HG02759 (cell line): ENCODE results near the gene ERF.

Experiments
- ATAC-seq: cut with Tn5 transposase; IDR thresholded peaks from one replicate; pipeline ENCODE4 v1.9.1; 2021; ENCODE audit warnings: mild to moderate bottlenecking, moderate library complexity; ENCODE audit not compliant: unreplicated experiment

ERF gene

DNA sequence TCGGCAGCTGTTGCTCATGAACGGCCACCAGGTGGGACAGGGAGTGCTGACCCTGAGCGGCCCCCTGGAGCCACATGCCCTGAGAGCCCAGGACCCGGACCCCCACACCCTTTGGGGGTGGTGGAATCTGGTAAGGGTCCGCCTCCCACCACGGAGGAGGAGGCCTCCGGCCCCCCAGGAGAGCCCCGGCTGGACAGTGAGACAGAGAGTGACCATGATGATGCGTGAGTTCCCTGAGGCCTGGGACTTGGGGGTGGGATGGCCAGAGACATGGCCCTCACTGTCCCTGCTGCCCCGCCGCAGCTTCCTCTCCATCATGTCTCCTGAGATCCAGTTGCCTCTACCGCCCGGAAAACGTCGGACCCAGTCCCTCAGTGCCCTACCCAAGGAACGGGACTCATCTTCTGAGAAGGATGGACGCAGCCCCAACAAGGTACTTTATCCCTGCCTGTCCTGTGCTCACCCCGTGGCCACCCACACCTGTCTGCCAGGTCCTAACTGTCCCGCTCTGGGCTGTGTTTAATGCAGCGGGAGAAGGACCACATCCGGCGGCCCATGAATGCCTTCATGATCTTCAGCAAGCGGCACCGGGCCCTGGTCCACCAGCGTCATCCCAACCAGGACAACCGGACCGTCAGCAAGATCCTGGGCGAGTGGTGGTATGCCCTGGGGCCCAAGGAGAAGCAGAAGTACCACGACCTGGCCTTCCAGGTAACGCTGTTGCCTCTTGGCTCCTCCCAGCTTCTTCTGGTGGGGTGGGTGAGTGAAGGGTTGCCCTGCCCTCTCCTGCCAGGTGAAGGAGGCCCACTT, 32.3 kb upstream of the ERF start:
- ATAC-seq: no peak

DNA sequence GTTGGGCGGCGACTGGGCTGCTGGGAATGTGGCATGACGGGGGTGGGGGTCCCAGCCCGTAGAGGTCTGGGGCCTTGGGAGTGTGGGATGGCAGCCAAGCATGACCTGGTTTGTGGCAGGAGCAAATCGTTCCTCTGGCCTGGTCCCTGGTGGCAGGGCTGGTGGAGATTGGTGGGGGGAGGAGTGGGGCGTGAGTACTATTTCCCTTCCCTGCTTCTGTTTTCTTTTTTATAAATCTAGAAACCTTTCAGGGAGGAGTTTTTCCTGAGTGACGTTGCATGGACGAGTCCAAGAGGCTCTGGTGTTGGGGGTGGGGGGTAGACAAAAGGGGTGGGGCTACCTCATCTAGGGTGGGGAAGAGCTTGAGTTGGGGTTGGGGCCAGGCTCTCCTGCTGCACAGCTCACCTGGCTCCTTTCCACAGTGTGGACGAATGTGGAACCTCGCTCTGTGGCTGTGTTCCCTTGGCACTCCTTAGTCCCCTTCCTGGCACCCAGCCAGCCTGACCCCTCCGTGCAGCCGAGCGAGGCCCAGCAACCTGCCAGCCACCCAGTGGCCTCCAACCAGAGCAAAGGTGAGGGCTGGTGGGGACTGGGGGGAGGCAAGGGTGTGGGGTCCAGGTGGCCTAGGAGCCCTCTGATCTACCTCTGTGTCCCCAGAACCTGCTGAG, 31.6 kb upstream of the ERF start:
- ATAC-seq: no peak

DNA sequence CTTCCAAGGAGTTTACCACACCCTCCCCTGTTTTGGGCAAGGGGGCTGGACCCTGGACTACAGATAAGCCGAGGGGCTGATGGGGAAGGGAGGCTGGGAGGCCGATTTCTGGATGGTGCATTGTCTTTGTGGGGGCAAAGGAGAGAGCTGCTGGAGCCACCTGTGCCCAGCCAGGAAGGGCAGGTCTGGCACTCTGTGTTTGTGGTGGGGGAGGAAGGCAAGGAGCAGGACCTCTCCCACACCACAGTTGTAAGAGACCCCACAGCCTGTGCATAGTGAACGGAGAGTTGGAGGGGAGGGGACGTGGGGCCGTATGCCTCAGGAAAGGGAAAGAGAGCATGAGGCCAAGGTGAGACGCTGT, 31.0 kb upstream of the ERF start:
- ATAC-seq: no peak

DNA sequence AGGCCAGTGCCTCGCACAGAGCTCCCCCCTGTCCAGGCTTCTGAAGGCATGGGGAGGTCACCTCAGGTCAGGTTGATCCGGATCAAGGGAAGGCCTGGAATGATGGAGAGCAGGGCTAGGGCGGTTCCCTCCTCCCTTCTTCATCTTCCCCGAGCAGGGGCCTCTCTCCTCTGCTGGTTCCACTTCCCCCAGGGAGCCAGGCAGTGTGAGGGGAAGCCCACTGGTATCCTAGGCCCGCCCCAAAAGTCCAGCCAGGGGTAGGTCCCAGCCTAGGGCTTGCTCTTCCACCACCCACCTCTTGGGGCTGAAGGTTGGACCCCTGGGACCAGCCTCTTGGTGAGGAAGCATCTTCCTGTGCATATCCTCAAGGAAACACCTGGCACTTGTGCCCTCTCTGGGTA, 30.6 kb upstream of the ERF start:
- no peak for ATAC-seq

DNA sequence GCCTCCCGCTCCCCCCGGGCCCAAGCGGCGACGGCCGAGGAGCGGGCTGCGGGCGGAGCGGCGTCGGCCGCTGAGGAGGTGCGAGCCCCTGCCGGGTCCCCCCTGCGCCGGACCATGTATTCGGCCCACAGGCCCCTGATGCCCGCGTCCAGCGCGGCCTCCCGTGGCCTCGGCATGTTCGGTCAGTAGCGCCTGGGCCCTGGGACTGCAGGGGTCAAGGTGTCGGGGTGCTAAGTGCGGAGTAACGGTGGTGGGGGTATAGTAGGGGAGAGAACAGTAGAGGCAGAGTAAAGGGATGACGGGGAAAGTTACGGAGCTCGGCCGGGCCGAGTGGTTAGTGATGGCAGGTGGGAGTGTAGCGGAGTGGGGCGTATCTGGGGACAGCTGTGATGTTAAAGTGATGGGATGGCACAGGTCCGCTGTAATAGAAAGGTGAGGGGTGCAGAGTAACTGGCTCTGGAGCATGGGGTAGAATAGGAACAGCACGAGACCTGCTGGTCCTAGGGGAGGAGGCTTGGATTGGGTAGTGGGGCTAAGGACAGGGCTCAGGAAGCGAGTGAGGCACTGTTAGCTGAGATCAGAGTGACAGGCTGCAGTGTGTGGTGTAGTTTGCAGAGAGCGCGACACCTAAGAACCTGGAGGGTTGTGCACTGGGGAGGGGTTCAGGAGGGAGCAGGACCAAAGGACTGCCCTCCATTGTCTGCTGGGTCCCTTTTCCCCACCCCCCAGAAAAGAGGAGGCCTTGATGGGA, 29.8 kb upstream of the ERF start:
- no peak for ATAC-seq

DNA sequence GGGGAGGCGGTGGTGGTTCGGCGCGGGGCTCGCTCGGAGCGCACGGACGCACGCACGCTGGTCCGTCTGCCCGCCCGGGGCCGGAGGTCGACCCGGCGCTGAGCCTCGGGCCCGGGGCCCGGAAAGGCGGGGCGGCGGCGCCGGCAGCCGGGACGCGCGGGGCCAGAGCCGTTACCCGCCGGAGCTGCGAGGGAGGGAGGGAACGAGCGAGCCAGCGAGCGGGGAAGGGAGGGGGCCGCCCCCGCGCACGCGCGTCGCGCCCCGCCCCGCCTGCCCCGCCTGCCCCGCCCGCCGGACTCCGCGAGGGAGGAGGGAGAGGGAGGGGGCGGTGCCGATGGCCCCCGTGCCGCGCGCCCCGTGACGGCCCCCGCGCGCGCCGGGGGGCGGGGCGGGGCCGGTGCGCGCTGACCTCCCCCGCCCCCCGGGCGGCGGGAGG, 29.2 kb upstream of the ERF start:
- ATAC-seq: peak; percentile 43

DNA sequence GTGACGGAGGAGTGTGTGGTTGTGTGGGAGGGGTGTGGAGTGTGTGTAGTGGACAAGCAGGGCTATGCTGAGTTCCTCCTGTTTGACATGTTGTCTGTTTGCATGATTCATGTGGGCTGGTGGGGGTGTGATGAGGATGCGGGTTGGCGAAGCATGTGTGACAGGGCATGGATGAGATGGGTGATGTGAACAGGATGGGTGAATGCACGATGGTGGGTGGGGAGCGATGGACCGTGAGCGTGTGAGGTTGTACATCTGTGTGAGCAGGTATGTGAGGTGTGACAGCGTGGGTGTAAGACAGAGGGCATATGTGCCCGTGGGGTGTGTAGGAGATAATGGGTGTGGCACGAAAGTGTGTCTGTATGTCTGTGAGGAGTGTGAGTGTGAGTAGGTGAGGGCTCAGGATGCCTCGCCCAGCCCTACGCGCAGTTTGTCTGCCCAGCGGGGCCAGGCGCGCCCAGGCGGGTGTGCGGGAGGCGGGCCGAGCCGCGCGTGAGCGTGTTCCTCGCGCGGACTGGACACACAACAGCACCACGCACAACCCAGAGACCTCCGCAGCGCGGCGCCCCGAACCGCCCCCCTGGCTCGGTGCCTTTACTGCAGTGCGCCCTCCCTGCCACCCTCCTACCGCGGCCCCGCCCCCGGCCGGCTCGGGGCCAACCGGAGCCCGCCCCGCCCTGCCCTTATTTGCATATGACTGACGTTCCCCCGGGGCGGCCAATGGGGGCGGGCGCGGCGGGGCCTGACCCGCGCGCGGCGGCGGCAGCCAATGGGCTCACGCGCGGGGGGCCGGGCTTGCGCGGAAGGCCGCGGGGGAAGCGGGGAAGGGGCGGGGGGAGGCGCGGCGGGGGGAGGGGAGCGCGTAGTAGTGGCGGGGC, 28.5 kb upstream of the ERF start:
- ATAC-seq: peak; percentile 50

DNA sequence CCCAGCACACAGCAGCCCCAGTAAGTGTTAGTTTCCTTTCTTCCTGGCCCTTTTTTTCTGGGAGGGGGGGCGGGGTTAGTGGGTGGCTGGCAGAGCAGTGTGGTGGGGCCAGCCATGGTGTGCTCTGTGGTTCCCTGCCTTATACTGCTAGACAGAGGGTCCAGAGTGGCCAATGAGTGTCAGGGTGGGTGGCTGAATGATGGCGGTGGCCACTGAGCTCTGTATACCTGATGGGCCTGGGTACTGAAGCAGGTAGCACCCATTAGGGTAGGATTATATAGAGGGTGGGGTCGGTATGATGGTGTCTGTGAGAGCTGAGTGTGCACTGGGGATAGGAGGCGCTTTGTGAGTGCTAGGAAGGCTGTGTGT, 27.9 kb upstream of the ERF start:
- ATAC-seq: no peak

DNA sequence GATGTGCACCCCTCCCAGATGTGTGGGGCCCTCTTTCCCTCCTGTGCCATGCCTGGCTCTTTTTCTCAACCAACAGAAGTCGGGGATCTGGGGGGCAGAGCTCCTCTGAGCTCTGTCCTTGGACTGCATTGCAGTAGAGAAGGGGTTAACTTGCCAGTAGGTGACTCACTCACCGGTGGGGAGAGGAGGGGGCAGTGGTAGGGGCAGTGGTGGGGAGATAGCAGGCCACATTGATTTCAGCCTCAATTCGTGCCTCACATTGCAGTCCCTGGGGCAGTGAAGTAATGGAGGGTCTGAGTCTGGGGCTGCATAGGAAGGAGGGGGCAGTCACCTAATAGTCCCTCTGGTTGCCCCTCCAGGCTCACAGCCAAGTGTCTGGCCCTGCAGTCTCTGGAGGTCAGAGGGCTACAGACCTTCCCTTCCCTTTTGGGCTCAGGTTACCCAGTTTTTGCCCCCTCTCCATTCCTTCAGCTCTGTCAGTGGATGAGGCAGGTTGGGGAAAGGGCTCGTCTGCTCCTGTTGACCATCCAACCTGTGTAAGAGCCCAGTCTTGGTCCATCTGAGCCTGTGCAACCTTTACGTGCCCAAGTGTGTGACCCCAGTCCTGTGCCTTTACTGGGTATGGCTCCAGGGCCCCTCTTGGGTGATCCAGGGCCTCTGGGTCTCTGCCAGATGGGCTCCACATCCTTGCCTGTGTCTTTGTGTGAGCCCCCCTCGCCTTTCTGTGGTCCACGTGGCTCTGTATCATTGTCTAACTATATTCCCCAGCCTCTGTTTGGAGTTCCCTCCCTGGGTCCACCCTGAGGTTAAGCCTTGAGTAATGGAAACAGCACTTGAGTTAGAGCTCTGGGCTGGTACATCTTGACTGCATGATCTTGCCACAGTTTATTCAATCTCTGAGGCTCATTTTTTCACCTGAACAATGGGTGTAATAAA, 27.2 kb upstream of the ERF start:
- ATAC-seq: no peak

DNA sequence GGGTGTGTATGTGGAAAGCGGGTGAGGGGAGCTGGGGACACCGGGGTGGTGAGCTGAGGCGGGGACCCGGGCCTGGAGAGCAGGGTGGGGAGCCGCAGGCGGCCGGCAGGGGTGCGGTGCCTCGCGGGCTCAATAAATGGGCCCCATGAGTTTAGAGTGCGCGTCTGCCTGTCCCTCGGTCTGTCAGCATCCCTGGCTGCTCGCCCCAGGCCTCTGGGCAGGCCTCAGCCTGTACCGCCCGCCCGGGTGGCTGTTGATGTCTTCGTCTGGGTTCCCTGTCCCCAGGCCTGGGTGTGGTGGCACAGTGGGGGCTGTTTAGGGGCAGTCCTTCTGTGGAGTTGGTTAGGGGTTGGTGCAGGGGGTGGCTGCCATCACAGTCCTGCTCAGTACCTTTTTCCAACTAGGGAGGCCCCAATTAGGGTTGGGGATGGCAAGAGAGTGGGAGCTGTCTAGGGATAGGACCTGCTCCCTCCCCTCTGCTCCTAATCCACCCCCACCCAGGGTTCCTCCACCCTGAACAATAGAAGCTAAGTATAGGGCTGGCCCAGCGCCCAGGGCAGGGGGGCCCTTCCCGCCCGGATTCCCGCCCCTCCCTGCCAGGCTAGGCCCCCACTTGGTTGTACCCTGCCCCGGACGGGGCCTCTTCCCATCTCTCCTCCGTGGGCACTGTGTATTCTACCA, 26.4 kb upstream of the ERF start:
- ATAC-seq: no peak

DNA sequence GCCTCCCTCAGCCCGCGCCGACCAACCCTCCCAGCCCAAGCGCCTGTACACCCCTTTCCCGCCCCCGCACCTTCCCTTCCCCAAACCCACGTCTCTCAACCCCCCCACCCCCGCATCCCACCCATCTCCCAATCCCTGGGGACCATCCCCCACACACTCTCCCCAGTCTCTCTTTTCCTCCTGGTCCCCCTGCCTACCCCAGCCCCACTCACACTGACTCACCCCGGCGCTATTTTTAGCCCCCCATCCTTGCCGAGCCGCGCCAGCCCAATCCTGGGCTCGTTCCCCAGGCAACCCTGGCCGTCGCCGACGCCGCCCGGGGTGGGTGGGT, 25.9 kb upstream of the ERF start:
- ATAC-seq: no peak

DNA sequence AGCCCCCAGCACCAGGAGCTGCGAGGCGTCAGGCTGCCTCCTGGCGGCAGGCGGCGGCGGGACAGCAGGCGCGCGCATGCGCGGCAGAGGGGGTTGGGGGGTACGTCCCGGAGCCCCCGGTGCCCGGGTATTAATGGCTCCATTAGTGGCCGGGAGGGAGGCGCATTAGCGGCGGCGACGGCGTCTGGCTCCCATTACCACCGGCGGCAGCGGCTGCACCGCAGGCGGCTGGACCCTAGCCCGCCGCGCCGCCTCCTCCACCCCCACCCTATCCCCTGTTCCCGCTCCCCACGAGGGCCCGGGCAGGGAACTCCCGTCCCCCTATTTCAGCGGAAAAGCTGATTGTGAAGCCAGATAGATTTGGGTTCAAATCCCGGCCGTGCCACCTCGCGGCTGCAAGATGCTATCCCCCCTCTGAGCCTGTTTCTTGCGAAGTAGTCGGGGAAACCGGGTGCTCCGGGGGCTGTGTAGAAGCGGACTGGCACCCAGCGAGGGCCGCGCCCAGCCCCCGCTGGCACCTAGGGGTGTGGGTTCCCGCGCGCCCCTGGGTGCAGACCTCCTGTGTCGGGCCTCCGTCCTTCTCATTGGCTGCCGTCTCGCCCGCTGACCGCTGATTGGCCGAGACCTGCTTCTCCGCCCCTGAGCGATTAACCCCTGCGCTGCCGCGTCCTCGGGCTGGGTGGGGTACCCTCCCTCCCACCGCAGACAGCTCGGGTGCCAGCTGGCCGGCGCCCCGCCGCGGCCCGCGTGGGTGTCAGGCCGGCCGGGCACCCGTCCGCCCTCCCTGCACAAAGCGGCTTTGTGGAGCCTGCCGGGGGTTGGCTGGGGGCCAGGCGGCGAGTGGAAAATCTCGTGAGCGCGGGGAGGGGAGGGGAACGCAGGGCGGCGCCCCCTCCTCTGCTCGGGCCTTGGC, 25.2 kb upstream of the ERF start:
- peak; percentile 35 for ATAC-seq

DNA sequence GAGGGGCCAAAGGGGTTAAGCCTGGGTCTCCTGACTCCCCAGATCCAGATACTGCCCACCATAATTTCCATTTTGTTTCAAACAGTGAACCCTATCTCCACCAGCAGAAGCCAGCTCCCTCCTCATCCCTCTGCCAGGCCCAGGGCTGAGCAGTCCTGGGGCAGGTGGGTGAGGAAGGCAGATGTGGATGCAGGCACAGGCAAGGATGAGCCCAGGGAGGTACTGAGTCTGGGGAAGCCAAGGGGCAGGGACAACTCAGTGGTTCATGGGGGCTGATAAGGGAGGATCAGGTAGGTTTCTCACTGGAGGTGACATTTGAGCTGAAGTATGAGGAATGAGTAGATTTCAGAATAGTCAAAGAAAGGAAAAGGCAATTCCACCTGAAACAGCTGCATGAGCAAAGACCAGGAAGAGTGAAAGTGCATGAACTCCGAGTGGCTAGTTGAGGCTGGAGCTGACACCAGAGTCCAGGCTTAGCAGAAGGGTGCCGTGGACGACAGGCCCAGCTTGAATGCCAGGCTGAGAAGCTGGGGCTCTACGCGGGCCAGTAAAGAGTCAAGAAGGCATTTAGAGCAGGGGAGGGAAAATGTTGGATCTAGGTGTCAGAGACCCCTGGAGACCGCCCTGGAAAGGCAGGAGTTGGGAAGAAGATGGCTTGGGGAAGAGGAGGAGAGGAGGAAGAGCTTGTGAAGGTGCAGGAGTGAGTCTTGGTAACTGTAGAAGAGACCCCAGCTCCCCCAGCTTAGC, 24.4 kb upstream of the ERF start:
- no peak for ATAC-seq

DNA sequence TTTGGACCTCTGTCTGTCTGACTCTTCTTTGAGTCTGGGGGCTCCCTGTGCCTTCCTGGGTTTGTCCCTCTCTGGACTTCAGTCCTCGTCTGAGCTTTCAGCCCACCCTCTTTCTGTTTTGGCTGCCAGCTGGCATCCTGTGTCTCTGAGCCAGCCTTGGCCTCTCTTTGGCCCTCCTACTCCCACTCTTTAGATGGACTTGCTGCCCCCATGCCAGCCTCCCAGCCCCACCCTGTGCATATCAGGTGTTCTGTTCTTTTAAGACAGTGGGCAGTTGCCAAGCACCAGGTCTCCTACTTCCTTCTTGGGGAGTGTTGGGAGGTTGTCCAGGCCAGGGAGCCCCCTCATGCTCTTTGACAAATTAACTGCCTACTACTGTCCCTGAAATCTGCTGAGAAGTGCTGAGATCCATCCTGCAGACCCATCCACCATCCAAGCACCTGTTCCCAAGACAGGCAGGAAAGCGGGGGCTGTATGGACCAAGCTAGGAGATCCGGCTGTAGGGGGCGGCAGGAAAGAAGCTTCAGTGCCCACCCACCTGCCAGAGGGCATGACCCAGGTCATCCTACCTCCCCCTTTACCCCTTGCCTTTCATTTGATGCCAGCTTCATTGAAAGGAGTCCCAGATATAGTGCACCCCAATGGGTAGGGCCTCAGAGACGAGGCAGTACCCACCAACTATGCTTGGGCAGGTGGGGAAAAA, 23.7 kb upstream of the ERF start:
- no peak for ATAC-seq

DNA sequence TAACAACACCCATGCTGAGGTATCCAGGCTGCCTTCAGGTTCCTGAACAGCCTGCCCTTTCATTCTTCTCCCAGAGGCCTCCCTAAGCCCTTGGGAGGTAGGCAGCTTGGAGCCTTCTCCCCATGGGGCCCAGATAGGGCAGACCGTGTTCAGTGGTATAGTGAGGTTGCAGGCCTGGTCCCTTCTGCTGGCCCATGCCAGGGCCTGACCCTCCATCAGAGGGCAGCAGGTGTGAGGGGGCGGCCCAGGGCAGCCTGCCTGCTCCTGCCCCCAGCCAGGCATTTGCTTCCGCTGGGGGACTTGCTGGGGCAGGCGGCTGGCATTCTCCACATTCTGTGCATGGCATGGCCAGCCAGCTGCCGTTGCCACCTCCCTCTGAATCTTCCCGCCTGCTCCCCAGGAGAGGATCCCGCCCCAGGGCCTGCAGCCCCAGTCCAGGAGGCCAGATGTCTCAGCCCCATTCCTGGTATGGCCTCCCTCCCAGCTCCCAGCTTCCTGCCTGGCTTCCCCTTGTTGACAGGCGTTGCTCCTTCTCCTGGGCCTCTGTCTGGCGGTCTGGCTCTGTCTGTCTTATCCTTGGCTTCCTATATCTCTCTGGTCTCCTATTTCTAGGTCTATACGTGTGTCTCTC, 23.0 kb upstream of the ERF start:
- no peak for ATAC-seq

DNA sequence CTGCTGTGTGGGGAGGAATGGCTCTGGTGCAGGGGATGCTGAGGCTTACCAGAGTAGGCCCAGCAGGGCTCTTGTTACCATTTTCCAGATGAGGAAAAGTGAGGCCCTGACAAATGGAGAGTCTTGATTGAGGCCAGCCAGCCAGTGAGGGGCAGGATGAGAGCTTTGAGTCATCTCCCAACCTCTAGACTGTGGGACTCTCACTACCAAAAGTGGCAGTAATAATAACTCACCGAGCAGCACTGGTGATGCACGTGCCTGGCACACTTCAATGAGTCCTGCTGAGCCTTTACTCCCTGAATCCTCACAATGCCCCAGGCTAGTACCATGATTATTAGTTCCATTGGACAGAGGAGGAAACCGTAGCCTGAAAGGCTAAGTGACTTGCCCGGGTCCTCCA, 21.9 kb upstream of the ERF start:
- ATAC-seq: no peak

DNA sequence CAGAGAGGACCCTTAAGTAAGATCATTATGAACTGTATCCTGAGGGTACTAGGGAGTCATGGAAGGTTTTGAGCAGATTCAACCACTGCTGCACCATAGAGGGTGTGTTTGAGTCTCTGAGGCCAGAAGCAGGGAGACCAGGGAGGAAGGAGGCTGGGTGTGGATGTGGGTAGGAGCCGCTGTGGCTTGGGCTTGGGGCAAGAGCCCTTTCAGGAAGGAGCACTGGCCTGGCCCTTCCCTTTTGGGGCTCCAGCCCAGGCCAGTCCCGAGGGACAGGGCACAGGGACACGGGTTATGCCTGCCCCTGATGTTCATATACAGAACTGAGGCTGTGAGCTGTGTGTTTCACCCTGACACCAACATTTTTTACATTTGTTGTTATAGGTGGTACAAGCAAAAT, 21.4 kb upstream of the ERF start:
- no peak for ATAC-seq
